GM12801 (cell line): ENCODE data around the gene CWH43.

Experiments
- TF ChIP-seq, protein P1 (sequence below): IDR thresholded peaks from one replicate; pipeline ENCODE4 v1.5.1; 2011; ENCODE audit warnings: control low read depth; ENCODE audit not compliant: insufficient read length; ENCODE audit errors: extremely low read depth

The CWH43 gene

DNA sequence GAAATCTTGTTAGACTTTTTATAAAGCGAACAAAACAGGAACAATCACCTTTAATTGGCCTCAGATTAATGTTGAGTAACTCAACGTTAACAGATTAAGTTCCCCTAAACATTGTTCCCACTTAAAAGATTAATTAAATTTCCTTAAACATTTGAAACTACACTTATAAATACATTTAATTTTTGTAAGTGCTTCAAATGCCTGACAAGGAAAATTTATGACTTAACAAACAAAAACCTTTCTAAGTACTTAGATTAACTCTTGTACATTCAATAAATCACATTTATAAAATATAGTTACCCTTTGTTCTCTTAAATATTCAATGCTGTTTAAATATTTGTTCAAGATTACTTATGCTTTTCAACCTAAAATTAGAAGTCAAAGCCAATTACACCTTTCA is 40.1 kb upstream of the CWH43 start:
- TF ChIP-seq, protein P1, sequence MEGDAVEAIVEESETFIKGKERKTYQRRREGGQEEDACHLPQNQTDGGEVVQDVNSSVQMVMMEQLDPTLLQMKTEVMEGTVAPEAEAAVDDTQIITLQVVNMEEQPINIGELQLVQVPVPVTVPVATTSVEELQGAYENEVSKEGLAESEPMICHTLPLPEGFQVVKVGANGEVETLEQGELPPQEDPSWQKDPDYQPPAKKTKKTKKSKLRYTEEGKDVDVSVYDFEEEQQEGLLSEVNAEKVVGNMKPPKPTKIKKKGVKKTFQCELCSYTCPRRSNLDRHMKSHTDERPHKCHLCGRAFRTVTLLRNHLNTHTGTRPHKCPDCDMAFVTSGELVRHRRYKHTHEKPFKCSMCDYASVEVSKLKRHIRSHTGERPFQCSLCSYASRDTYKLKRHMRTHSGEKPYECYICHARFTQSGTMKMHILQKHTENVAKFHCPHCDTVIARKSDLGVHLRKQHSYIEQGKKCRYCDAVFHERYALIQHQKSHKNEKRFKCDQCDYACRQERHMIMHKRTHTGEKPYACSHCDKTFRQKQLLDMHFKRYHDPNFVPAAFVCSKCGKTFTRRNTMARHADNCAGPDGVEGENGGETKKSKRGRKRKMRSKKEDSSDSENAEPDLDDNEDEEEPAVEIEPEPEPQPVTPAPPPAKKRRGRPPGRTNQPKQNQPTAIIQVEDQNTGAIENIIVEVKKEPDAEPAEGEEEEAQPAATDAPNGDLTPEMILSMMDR, result no peak

DNA sequence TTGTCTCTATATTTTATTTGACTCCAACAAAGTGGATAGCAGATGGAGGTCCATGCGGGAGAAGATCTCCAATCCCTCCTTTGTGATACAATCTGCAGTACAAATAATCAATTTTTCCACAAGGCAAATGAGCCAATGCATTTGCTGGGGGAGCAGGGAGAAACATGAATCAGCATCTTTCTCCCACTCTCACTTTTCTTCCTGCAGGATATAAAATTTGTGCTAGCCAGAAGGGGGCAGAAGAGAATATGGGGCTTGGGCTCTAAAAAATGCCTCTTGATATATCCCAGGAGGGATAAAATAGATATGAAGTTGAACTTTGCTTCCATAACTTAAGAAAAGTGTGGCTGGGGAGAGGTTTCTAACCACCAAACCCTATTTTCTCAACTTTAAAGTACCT is 38.3 kb upstream of the CWH43 start:
- TF ChIP-seq, protein P1, result no peak

DNA sequence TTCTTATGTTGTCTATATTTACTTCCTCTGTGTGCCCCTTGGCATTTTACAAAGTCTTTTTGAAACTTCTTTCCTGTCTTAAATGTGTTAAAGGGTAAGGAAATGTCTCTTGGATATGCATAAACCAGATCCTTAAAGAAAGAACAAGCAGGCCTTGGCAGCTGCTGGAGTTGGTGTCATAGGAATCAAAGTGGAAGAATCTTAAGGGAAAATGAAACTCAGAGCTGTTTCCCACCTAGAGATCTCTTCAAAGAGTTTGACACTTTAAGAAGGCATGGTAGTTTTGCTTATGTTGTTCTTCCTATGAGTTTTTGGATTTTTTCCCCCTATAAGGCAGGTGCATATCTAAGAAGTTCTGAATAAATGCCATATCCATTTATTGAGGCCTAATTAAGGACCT is 37.0 kb upstream of the CWH43 start:
- TF ChIP-seq, protein P1, result no peak

DNA sequence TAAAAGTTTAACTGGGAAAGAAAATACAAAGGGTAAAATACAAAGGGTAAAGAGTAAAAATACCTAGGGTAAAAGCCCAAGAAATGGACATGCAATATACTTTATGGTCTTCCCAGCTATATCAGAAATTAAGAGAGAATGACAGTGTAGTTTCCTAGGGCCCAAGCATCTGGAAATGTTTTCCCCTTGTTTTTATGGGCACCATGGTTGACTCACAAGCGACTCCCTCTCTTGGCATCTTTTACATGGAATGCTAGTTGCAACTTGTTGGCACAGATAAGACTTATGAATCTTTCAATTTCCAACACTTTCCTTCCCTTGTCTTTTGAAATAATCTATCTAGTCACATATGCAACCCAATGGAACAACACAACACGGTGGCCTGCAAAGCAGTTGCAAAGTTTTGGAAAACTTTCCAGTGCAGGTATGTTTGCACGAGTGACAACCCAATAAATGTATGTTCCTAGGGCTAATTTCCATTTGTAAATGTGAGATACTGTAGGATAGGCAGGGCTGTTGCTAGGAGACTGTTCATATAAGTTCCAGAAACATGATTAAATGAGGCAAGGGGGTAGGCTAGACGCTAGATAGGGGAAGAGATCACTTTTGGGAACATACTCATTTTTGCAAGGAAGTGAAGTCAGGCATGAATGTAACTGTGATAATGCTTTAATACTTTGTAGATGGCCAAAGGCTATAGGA is 36.4 kb upstream of the CWH43 start:
- TF ChIP-seq, protein P1, result no peak

DNA sequence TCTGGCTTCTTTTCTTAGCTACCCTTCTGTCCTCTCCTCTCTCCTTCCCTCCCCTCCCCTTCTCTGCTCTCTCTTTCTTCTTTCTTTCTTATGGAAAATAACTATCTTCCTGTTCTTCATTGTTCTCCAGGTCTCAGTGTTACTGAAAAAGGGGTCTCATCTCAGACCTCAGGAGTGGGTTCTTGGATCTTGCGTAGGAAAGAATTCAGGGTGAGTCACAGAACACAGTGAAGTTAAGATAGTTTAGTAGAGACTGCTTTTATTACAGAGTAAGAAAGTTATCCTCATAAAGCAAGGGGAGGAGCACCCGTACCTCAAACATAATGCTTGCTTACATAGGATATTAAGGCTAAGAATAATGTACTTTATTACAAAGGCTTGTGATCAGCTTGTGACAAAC is 31.8 kb upstream of the CWH43 start:
- TF ChIP-seq, protein P1, result no peak

DNA sequence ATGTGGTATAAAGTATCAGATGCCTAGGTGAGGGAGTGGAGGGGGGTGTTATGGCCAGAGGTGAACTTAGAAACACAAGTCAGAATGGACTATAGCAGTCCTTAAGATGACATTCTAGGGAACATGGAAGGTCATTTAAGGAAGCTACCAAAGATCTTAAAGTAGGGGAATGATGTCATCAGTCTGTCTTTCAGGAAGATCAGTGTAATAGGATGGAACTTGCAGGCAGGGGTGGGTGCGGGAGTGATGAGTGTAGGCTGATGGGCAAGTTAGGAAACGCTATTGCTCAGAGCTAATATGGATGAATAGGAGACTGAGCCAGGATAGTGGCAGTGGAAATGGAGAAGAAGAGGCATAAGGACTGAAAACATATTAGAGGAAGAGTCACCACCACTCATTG is 27.5 kb upstream of the CWH43 start:
- TF ChIP-seq, protein P1, result no peak

DNA sequence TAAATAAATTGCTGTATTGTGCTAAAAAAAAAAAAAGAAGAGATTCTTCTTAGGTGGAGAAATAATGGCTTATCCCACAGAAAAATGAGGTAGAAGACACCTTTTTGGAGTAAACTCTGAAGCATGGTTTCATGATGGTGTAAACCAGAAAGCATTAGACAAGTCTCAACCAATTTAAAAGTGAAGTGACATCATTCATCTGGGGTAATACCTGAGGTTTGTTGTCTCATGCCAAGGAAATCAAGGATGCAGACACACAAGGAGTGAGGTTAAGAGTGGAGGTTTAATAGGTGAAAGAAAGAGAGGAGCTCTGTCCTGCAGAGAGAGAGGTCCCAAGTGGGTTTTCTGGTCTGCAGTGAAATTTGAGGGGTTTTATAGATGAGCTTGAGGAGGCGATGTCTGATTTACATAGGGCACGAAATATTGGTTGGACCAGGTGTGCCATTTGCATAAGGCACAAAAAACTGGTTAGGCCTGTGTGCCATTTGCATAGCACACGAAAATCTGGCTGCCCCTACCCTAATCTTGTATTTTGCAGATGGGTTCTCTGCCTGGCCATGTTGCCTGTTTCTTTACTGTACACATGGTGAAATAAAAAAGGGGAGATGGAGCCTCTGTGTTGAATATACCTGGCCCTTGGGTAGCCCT is 25.0 kb upstream of the CWH43 start:
- TF ChIP-seq, protein P1, result no peak
